NCI-H2107 treated with DMSO at 0.1 percent for 48 hours (cell line): Measurements from ENCODE around the gene CYTH3.
"Not testable (repeated sequence)": the region's sequence is repeated elsewhere in the genome, so short reads cannot be mapped to it uniquely, and the experiment has no call there.

ENCODE experiments used
- DNase-seq: peaks from one replicate; lab custom pipeline; 2025; ENCODE audit not compliant: unreplicated experiment; lab: John Stamatoyannopoulos, UW

The CYTH3 gene

DNA sequence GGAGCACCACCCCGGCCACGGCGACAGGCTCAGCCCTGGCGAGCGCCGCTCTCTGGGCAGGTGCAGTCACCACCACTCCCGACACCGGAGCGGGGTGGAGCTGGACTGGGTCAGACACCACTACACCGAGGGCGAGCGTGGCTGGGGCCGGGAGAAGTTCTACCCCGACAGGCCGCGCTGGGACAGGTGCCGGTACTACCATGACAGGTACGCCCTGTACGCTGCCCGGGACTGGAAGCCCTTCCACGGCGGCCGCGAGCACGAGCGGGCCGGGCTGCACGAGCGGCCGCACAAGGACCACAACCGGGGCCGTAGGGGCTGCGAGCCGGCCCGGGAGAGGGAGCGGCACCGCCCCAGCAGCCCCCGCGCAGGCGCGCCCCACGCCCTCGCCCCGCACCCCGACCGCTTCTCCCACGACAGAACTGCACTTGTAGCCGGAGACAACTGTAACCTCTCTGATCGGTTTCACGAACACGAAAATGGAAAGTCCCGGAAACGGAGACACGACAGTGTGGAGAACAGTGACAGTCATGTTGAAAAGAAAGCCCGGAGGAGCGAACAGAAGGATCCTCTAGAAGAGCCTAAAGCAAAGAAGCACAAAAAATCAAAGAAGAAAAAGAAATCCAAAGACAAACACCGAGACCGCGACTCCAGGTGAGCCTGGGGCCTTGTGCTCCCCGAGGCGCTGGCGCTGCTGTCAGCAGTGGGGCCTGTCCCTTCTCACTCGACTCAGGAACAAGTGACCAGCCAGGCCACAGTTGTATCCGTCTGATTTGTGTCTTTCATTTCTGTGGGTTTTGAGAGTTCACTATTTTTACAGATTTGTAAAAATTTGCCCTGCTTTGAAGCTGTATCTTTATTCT lies 117.7 kb downstream of the CYTH3 start:
- no peak for DNase-seq

- no peak for DNase-seq
These were observed 118.5 kb downstream of the CYTH3 start for GRCh38 chr7:6153646-6154541.

DNA sequence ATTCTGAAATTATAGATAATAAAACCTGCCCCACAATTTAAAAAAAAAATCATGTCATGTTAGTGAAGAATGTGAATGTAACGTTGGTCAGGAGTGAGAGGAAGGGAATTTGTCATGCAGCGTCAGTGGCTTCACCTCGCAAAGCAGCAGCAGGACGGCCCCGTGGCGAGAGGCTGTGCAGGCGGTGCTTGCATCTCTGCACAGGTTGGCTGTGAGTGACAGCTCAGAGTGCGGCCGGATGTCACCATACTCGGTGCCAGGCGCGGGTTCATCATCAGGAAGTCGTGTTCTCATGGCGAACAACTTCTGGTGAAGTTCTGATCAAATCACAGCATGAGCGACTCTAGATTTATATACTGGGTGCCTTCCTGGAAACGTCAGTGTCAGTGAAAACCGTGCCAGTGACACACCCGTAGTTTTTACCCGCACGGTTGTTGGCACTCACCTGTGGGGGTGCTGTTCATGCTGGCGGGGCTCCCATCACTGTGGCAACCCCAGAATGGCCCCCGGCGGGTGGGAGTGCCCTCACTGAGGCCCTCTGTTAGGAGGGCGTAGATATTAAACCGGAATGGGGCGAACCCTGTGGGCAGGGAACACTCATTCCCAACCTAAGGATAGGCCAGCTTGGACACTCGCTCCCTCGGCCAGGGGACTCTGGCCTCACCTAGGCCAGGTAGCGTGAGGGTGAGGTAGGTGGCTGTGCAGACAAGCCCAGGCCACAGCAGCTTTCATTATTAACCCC lies 120.3 kb downstream of the CYTH3 start:
- DNase-seq = no peak

DNA sequence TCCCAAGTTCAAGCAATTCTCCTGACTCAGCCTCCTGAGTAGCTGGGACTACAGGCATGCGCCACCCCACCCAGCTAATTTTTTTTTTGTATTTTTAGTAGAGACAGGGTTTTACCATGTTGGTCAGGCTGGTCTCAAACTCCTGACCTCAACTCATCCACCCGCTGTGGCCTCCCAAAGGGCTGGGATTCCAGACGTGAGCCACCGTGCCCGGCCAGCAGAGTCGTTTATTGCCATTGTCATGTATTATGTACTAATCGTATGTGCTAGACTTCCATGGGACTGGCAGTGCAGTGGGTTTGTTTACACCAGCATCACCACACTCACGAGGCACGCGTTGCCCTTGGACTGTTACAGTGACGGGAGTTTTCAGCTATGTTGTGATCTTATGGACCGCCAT lies 120.9 kb downstream of the CYTH3 start:
- DNase-seq = not testable (repeated sequence)

DNA sequence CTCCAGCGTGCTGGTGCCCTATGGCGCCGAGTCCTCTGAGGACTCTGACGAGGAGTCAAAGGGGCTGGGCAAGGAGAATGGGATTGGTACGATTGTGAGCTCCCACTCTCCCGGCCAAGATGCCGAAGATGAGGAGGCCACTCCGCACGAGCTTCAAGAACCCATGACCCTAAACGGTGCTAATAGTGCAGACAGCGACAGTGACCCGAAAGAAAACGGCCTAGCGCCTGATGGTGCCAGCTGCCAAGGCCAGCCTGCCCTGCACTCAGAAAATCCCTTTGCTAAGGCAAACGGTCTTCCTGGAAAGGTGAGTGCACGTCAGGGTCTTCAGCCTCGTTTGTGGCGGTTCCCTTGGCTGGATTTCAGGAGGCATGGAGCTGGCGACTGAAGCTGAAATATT lies 122.4 kb downstream of the CYTH3 start:
- no peak for DNase-seq

GRCh38 chr7:6148724-6149360 lies 123.6 kb downstream of the CYTH3 start:
- DNase-seq = no peak

- DNase-seq = no peak
These were observed 124.8 kb downstream of the CYTH3 start for GRCh38 chr7:6147627-6148026.

DNA sequence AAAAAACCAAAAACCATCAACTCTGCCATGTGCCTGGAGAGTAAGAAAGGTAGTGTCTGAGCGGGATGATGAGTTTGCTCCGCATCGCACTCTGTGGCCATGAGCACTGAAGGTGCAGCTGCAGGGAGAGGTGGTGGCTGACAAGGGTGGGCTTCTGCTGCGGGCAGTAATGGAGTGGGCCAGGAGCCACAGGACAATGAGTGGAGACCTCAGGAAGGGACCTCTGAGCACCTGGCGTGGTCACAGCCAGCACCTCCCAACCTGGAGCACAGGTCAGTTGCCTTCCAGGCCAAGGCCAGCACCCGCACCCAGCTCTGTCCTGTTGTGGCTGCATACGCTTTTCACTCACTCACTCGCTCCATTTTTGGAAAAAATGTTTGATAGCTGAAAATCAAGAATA lies 125.8 kb downstream of the CYTH3 start:
- DNase-seq = no peak

- DNase-seq = no peak
These were observed 128.4 kb downstream of the CYTH3 start for GRCh38 chr7:6143997-6144396.

GRCh38 chr7:6142871-6143380 lies 129.5 kb downstream of the CYTH3 start:
- DNase-seq = no peak

- no peak for DNase-seq
These were observed 133.0 kb downstream of the CYTH3 start for GRCh38 chr7:6139189-6139996.

DNA sequence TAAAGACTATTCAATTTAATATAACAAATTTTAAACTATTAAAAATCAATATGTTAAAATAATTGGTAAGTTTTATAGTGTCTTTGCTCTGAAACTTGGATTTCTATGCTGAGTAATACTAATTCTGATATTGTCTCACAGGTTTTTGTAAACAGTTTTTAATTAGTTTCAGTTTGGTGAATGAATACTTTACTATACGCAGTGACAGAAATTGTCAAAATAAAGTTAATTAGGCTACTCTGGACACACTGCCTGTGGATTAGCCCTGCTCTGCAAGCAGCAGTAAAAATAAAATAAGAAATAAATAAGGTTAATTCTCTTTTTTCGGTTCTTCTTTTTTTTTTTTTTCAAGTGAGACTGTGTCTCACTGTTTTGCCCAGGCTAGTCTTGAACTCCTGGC lies 135.9 kb downstream of the CYTH3 start:
- DNase-seq = no peak

DNA sequence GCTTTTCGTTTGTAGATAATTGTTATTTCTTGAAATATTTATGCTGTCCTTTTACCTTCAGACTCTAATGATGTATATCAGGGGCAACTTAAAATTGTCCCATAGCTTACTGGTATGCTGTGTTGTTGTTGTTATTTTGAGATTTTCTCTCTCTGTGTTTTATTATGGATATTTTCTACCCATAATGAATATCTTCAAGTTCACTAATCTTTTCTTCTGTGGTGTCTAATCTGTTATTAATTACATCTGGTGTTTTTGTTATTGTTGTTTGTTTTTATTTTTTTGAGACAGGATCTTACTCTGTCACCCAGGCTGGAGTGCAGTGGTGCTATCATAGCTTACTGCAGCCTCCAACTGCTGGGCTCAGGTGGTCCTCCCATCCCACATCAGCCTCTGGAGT lies 139.2 kb downstream of the CYTH3 start:
- DNase-seq = no peak

DNA sequence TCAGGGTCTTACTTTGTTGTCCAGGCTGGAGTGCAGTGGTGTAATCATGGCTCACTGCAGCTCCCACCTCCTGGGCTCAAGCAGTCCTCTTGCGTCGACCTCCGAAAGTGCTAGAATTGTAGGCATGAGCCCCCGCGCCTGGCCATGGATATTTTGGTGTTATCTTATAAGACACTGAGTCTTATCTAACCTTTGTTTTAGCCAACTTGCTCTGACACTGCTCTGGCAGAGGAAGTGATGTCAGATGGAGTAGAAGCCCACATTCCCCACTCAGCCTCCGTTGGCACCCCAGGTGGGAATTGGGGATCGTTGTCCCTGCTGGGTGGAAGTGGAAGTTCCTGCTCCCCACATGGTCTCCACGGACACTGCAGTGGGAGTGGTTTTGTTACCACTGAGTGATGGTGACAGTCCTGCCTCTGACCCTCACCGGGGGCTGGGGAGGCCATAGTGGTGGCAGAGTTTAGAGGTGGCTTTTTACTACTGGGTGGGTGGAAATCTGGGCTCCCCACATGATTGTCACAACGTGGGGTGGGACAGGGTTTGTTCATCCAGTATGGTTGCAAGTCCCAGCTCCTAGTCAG lies 142.3 kb downstream of the CYTH3 start:
- DNase-seq = no peak

DNA sequence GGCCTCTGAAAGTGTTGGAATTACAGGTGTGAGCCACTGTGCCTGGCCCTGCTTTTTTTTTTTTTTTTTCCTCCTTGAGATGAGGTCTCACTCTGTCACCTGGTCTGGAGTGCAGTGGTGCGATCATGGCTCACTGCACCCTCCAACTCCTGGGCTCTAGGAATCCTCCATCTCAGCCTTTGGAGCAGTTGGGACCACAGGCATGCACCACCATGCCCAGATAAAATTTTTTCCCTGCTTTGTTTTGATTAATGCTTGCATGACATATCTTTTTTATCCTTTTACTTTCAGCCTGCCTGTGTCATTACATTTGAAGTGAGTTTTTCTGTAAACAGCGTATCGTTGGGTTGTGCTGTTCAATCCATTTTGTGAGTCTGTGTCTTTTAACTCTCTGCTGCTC lies 144.2 kb downstream of the CYTH3 start:
- no peak for DNase-seq

GRCh38 chr7:6127110-6127490 lies 145.3 kb downstream of the CYTH3 start:
- no peak for DNase-seq

DNA sequence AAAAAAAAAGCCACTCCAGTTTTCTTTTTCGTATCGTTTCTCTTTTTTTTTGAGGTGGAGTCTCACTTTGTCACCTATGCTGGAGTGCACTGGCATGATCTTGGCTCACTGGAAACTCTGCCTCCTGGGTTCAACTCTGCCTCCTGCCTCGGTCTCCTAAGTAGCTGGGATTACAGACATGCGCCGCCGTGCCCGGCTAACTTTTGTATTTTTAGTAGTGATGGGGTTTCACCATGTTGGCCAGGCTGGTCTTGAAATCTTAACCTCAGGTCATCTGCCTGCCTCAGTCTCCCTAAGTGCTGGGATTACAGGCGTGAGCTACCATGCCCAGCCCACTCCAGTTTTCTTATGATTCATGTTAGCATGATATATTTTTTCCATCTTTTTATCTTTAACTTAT lies 148.6 kb downstream of the CYTH3 start:
- DNase-seq = no peak

DNA sequence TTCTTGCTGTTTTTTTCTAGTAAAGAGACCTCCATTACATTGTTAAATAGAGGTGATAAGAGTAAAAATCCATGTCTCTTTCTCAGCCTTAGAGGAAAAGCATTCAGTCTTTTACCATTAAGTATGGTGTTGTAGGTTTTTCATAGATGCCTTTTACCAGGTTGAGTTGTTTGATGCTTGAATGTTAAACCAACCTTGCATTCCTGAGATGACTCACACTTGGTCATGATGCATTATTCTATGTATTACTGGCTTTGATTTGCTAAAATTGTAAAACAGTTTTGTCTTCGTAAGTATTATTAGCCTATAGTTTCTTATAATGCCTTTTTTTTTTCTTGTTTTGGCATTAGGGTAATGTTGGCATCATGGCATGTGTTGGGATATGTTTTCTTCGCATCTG lies 151.3 kb downstream of the CYTH3 start:
- DNase-seq = no peak

DNA sequence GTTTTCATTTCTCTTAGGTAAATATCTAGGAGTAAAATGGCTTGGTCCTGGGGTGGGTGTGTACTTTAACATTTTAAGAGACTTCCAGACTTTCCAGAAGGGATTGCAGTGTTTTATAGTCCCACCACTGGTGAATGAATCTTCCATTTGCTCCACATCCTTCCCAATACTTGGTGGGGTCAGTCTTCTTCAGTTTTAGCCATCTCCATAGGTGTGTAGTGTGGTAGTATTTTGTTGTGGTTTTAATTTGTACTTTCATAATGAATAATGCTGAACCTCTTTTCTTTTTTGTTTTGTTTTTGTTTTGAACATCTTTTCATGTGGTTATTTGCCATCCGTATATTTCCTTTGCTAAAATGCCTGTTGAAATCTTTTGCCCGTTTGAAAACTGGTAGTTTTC lies 154.9 kb downstream of the CYTH3 start:
- no peak for DNase-seq

DNA sequence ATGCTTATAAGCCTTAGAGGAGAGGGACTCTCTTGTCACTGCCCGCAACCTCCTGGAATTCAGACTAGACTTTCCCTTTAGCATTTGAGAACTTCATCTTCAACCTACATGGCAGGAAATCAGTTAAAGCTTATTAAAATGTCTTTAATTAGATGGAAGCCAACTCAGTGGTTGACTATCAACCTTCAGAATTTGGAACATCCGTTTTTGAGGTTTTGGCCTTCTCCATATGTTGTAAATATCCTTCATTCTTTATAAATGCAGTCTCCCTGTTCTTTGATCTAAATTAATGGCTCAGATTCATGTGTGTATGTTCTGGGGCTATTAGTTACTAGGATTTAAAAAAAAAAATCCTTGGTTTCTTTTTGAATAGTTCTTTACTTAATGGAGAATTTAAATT lies 156.2 kb downstream of the CYTH3 start:
- no peak for DNase-seq
